Esophagus squamous epithelium (tissue), 5 donors: ENCODE data around the gene TMEM51. TPM values are rescaled to one million over a fixed set of nuclear protein-coding genes. Genes with fewer than 3 reads are reported as not detected.

Experiments used
- DNase-seq: peaks from one replicate; lab custom pipeline; 2025; lab: John Stamatoyannopoulos, UW
- H3K27ac ChIP-seq, 4 donors: fragments of 200-600 bp; sonication (generic); one replicate each; pipeline ENCODE4 v1.5.1; 2016 to 2019; ENCODE audit warnings: mild to moderate bottlenecking in 1 of 4
- H3K27me3 ChIP-seq, 4 donors: fragments of 200-600 bp; sonication (generic); 1 replicate in 3 of 4; 2 replicates in 1 of 4; pipeline versions ENCODE4 v1.5.1 to v1.6.0; 2017 to 2021; ENCODE audit warnings: antibody characterized with exemption in 1 of 4
- H3K36me3 ChIP-seq, 3 donors: fragments of 200-600 bp; sonication (generic); one replicate each; pipeline ENCODE4 v1.5.1; 2016 to 2019
- H3K4me1 ChIP-seq, 3 donors: fragments of 200-600 bp; sonication (generic); one replicate each; pipeline ENCODE4 v1.5.1; 2017 to 2019
- H3K4me3 ChIP-seq, 4 donors: fragments of 200-600 bp; sonication (generic); 1 replicate in 3 of 4; 2 replicates in 1 of 4; pipeline ENCODE4 v1.5.1; 2016 to 2019; ENCODE audit warnings: mild to moderate bottlenecking in 2 of 4, moderate library complexity in 1 of 4
- H3K9me3 ChIP-seq, 3 donors: fragments of 200-600 bp; sonication (generic); one replicate each; pipeline ENCODE4 v1.5.1; 2016 to 2019
- POLR2A ChIP-seq, 4 donors: fragments of 450-650 bp; IDR thresholded peaks; one replicate each; pipeline ENCODE4 v1.6.1; 2017; ENCODE audit warnings: antibody characterized with exemption in 4 of 4, mild to moderate bottlenecking in 4 of 4, moderate library complexity in 3 of 4
- WGBS, 2 donors: methylation state at CpG; one replicate each; pipeline ENCODE4 v1.1.5; 2018; 5-methylcytosine and 5-hydroxymethylcytosine counted together
- intact Hi-C: fragments of 100-400 bp; cut with DNase I; formaldehyde crosslinking; loops from one replicate; pipeline ENCODE4 v1.15.0; 2022
- total RNA-seq, 4 donors: library from RNA; depleted of rRNA; stranded (reverse); fragments of >200 nt; gene quantifications; one replicate each; pipeline ENCODE4 v1.1.0, GENCODE V29; 2016
- TF ChIP-seq, protein P1 (sequence below), 6 experiments: fragments of 450-650 bp in 4 of 6; fragments of 200-600 bp in 2 of 6; sonication (generic) in 2 of 6; IDR thresholded peaks; one replicate each; pipeline ENCODE4 v1.5.1; 2016 to 2019; ENCODE audit warnings: antibody characterized with exemption in 6 of 6, mild to moderate bottlenecking in 4 of 6, moderate library complexity in 4 of 6
- donor health status: DM: yes; HTN: yes; CAD: no.

The TMEM51 gene
- total RNA-seq, 4 donors from 2014 or later: 11.6 to 23.7 (median 17.7) TPM

DNA sequence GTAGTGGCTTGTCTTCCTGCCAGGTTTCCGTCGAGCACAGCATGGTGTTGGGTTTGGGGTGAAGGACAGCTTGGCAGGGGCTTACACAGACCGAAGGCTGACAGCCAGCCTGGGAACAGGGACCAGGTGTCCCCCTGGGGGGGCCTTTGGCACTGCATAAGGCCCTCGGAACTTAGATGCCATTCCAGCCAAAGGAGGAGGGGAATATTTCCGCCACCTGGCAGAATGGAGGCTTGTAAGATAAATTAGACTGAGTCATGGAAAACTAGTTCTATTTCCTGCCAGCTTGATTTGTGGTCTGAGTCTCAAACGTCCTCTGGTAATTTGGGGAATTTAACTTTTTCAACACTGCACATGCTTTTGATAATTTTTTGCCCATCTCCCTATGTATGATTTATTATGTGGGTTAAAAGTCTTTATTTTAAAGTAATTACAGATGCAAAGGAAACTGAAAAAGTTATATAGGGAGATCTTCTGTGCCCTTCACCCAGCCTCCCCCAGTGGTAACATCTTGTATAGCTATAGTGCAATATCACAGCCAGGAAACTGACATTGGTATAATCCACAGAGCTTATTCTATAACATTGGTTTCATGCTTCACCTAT, 11.5 kb upstream of the TMEM51 start:
- no peaks in the 10 kb centered on the region for H3K36me3 ChIP-seq
- 4 to 19% methylated on average over 6 of the region's 6 CpGs for WGBS, 2 donors
- intact Hi-C loops: no loop called here
- TF ChIP-seq, protein P1, sequence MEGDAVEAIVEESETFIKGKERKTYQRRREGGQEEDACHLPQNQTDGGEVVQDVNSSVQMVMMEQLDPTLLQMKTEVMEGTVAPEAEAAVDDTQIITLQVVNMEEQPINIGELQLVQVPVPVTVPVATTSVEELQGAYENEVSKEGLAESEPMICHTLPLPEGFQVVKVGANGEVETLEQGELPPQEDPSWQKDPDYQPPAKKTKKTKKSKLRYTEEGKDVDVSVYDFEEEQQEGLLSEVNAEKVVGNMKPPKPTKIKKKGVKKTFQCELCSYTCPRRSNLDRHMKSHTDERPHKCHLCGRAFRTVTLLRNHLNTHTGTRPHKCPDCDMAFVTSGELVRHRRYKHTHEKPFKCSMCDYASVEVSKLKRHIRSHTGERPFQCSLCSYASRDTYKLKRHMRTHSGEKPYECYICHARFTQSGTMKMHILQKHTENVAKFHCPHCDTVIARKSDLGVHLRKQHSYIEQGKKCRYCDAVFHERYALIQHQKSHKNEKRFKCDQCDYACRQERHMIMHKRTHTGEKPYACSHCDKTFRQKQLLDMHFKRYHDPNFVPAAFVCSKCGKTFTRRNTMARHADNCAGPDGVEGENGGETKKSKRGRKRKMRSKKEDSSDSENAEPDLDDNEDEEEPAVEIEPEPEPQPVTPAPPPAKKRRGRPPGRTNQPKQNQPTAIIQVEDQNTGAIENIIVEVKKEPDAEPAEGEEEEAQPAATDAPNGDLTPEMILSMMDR (IDR thresholded peaks at IDR 0.05): peak in 2 of 6 experiments; percentile 7 to 54
- no peak for TF ChIP-seq POLR2A (IDR thresholded peaks at IDR 0.05)
- no peak for DNase-seq
- H3K27me3 ChIP-seq: no peaks in the 10 kb centered on the region
- H3K27ac ChIP-seq: no peak overlapping the region
- no peak overlapping the region for H3K4me3 ChIP-seq
- no peaks in the 10 kb centered on the region for H3K9me3 ChIP-seq
- H3K4me1 ChIP-seq: peaks cover 0 to 15% (median 9%) of the 10 kb centered on the region in 3 donors

DNA sequence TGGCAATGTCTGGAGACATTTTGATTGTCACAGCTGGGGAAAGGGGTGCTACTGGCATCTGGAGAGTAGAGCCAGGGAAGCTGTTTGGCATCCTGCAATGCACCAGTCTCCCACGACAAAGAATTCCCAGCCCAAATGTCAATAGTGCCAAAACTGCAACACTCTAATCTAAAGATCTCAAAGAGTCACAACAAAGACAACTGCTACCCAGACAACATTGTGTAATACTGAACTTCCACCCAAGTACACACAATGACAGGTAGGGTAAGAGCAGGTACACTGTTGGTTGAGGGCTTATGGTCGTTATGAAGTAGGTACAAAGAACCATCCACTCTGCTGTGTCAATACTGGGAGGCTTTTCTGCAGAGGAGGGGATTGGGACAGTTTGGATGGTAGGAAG, 8.2 kb upstream of the TMEM51 start:
- Histone ChIP-seq H3K4me3 (no peak overlapping the region), H3K36me3 (no peaks in the 10 kb centered on the region), H3K9me3 (no peaks in the 10 kb centered on the region), H3K27me3 (no peaks in the 10 kb centered on the region), H3K4me1 (peaks cover 0 to 16% (median 9%) of the 10 kb centered on the region in 3 donors), H3K27ac (no peak overlapping the region)
- intact Hi-C loops: no loop called here
- DNase-seq: no peak
- TF ChIP-seq POLR2A (IDR thresholded peaks at IDR 0.05): no peak
- TF ChIP-seq, protein P1 (IDR thresholded peaks at IDR 0.05): no peak
- WGBS, 2 donors: 58 to 62% methylated on average over 2 of the region's 2 CpGs

DNA sequence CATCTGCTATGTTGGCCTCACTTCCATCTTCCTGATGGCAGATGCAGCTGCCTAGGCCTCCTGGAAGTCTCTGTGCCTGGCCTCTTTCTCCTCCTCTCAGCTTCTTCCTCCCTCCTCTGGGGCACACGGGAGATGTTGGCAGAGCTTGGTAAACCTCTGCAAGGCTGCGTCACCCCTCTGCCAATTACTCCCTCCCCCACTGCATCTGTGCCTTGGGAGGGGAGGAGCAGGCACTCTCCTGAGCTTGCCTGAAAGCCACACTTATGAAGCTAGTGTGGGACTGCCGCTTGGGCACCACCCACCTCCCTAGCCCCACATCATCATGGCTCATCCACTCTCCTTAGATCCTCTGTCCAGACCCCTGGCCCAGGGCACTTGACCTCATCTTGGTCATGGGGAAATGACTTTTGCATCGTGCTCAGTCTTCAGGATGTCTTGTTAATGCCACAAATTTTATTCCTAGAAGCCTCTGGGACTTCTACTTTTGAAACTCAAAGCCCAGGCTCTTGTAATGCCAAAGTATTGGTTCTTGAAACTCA, 7.3 kb upstream of the TMEM51 start:
- no peaks in the 10 kb centered on the region for H3K27me3 ChIP-seq
- peaks cover 0 to 21% (median 9%) of the 10 kb centered on the region in 3 donors for H3K4me1 ChIP-seq
- H3K27ac ChIP-seq: no peak overlapping the region
- H3K9me3 ChIP-seq: no peaks in the 10 kb centered on the region
- no peaks in the 10 kb centered on the region for H3K36me3 ChIP-seq
- H3K4me3 ChIP-seq: no peak overlapping the region
- WGBS, 2 donors: 40 to 57% methylated on average over 1 to 3 of the region's 4 CpGs
- TF ChIP-seq, protein P1 (IDR thresholded peaks at IDR 0.05): no peak
- TF ChIP-seq POLR2A (IDR thresholded peaks at IDR 0.05): no peak
- no peak for DNase-seq
- intact Hi-C loops: no loop called here

DNA sequence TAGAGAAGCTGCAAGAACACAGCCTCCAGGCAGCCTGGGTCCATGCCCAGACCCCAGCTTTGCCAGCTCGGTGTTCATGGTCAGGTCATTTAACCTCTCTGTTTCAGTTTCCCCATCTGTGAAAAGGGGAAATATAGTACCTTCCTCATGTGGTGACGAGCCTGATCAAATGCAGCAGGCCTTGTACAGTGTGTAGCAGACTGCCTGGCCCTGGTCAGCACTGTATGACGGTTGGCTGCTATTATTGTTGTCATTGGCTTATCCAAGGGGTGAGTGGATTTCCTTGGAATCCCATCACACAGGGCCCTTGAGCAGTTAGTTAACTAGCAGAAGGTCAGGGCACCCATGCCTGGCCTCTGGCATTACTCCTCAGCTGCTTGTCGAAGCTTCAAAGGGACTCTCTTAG, 6.6 kb upstream of the TMEM51 start:
- Histone ChIP-seq H3K4me1 (peaks cover 1 to 24% (median 10%) of the 10 kb centered on the region in 3 donors), H3K27me3 (no peaks in the 10 kb centered on the region), H3K4me3 (no peak overlapping the region), H3K27ac (no peak overlapping the region), H3K9me3 (no peaks in the 10 kb centered on the region), H3K36me3 (no peaks in the 10 kb centered on the region)
- TF ChIP-seq POLR2A (IDR thresholded peaks at IDR 0.05): no peak
- TF ChIP-seq, protein P1 (IDR thresholded peaks at IDR 0.05): no peak
- no peak for DNase-seq
- intact Hi-C loops: no loop called here
- 60 to 82% methylated on average over 3 to 4 of the region's 4 CpGs for WGBS, 2 donors

DNA sequence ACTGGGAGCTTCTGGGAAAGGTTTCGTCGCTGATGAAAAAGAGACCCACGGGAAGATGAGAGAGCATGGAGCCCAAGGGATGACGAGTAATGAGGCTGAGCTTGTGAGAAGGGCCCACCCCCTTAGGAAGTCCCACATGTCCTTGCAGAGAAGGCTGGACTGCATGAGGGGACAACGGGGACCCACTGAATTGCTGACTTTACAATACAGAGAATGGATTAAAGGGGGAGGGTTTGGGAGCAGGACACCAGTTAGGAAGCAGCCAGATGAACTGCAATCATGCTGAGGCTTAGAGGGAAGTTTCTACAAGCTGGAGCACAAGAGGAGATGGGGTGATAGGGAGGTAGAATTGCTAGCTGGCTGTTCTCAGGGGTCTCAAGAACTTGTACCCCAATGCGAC, 5.5 kb upstream of the TMEM51 start:
- intact Hi-C loops: no loop called here
- peaks cover 4 to 31% (median 7%) of the 10 kb centered on the region in 3 donors for H3K4me1 ChIP-seq
- no peak overlapping the region for H3K27ac ChIP-seq
- peaks cover 0 to 7% (median 0%) of the 10 kb centered on the region in 4 donors for H3K27me3 ChIP-seq
- TF ChIP-seq, protein P1 (IDR thresholded peaks at IDR 0.05): no peak
- TF ChIP-seq POLR2A (IDR thresholded peaks at IDR 0.05): no peak
- WGBS, 2 donors: 81 to 84% methylated on average over 6 of the region's 6 CpGs
- no peaks in the 10 kb centered on the region for H3K9me3 ChIP-seq
- no peaks in the 10 kb centered on the region for H3K36me3 ChIP-seq
- H3K4me3 ChIP-seq: no peak overlapping the region
- no peak for DNase-seq
